ENCODE data around the gene LAMA2. TPM values are rescaled to one million over a fixed set of nuclear protein-coding genes. Genes with fewer than 3 reads are reported as not detected.

Gene LAMA2
- total RNA-seq, 1 donor from 2014 or later = 1.8 TPM

- DNase-seq (ENCODE audit: low read depth, low spot score) = no peak
Measured at GRCh38 chr6:129444683-129445082, 561.7 kb downstream of the LAMA2 start.

GRCh38 chr6:129446272-129447197, 563.6 kb downstream of the LAMA2 start:
- DNase-seq (ENCODE audit: low read depth, low spot score) = no peak

GRCh38 chr6:129447198-129447565, 564.2 kb downstream of the LAMA2 start:
- no peak for DNase-seq (ENCODE audit: low read depth, low spot score)

- no peak for DNase-seq (ENCODE audit: low read depth, low spot score)
Measured at GRCh38 chr6:129448965-129449364, 566.0 kb downstream of the LAMA2 start.

- no peak for DNase-seq (ENCODE audit: low read depth, low spot score)
Measured at GRCh38 chr6:129451187-129451586, 568.2 kb downstream of the LAMA2 start.

- no peak for DNase-seq (ENCODE audit: low read depth, low spot score)
Measured at GRCh38 chr6:129453073-129453472, 570.1 kb downstream of the LAMA2 start.

GRCh38 chr6:129454488-129454887, 571.5 kb downstream of the LAMA2 start:
- DNase-seq (ENCODE audit: low read depth, low spot score) = no peak

GRCh38 chr6:129455126-129455769, 572.3 kb downstream of the LAMA2 start:
- DNase-seq (ENCODE audit: low read depth, low spot score) = no peak

GRCh38 chr6:129460221-129460620, 577.3 kb downstream of the LAMA2 start:
- DNase-seq (ENCODE audit: low read depth, low spot score) = no peak

- DNase-seq (ENCODE audit: low read depth, low spot score) = no peak
Measured at GRCh38 chr6:129469070-129469662, 586.2 kb downstream of the LAMA2 start.

- no peak for DNase-seq (ENCODE audit: low read depth, low spot score)
Measured at GRCh38 chr6:129472239-129472638, 589.3 kb downstream of the LAMA2 start.

GRCh38 chr6:129473546-129473945, 590.6 kb downstream of the LAMA2 start:
- no peak for DNase-seq (ENCODE audit: low read depth, low spot score)

- no peak for DNase-seq (ENCODE audit: low read depth, low spot score)
Measured at GRCh38 chr6:129475477-129476247, 592.7 kb downstream of the LAMA2 start.

GRCh38 chr6:129476248-129476564, 593.3 kb downstream of the LAMA2 start:
- DNase-seq (ENCODE audit: low read depth, low spot score) = no peak

- no peak for DNase-seq (ENCODE audit: low read depth, low spot score)
Measured at GRCh38 chr6:129476810-129477209, 593.9 kb downstream of the LAMA2 start.

GRCh38 chr6:129478379-129478778, 595.4 kb downstream of the LAMA2 start:
- DNase-seq (ENCODE audit: low read depth, low spot score) = no peak

GRCh38 chr6:129481706-129482105, 598.8 kb downstream of the LAMA2 start:
- no peak for DNase-seq (ENCODE audit: low read depth, low spot score)

GRCh38 chr6:129485746-129486145, 602.8 kb downstream of the LAMA2 start:
- DNase-seq (ENCODE audit: low read depth, low spot score) = no peak

GRCh38 chr6:129486327-129486726, 603.4 kb downstream of the LAMA2 start:
- no peak for DNase-seq (ENCODE audit: low read depth, low spot score)

- DNase-seq (ENCODE audit: low read depth, low spot score) = no peak
Measured at GRCh38 chr6:129488313-129488712, 605.4 kb downstream of the LAMA2 start.

- no peak for DNase-seq (ENCODE audit: low read depth, low spot score)
Measured at GRCh38 chr6:129489215-129489765, 606.4 kb downstream of the LAMA2 start.
